UCSD-AML1 (cell line): ENCODE measurements around the gene MMRN1.

Source experiments
- DNase-seq: peaks from one replicate; lab custom pipeline; 2025; ENCODE audit not compliant: unreplicated experiment; lab: John Stamatoyannopoulos, UW

Gene MMRN1

GRCh38 chr4:89894649-89895550, at the start of gene MMRN1:
Gene MMRN1 (plus strand): TSS chr4:89894854. CDS start chr4:89894972, 118 bp downstream.
- DNase-seq = peak; percentile 29

GRCh38 chr4:89847571-89848325, 46.9 kb upstream of the MMRN1 start:
- DNase-seq = no peak

GRCh38 chr4:89855236-89855635, 39.4 kb upstream of the MMRN1 start:
- DNase-seq = no peak

- DNase-seq = no peak
Observed at GRCh38 chr4:89860971-89861370, 33.7 kb upstream of the MMRN1 start.

- no peak for DNase-seq
Observed at GRCh38 chr4:89863533-89863932, 31.1 kb upstream of the MMRN1 start.

GRCh38 chr4:89868276-89868675, 26.4 kb upstream of the MMRN1 start:
- DNase-seq = no peak

GRCh38 chr4:89868999-89869589, 25.6 kb upstream of the MMRN1 start:
- no peak for DNase-seq

GRCh38 chr4:89871211-89871610, 23.4 kb upstream of the MMRN1 start:
- no peak for DNase-seq

GRCh38 chr4:89876548-89876947, 18.1 kb upstream of the MMRN1 start:
- no peak for DNase-seq

GRCh38 chr4:89878611-89879010, 16.0 kb upstream of the MMRN1 start:
- no peak for DNase-seq

GRCh38 chr4:89879215-89879614, 15.4 kb upstream of the MMRN1 start:
- DNase-seq = no peak

- peak; percentile 85 for DNase-seq
Observed at GRCh38 chr4:89889289-89889688, 5.4 kb upstream of the MMRN1 start.

- no peak for DNase-seq
Observed at GRCh38 chr4:89897867-89898266, 3.2 kb downstream of the MMRN1 start.

GRCh38 chr4:89898304-89898716, 3.7 kb downstream of the MMRN1 start:
- peak; percentile 56 for DNase-seq

GRCh38 chr4:89899152-89899551, 4.5 kb downstream of the MMRN1 start:
- DNase-seq = peak; percentile 11

- DNase-seq = no peak
Observed at GRCh38 chr4:89899854-89900253, 5.2 kb downstream of the MMRN1 start.

GRCh38 chr4:89901808-89902431, 7.3 kb downstream of the MMRN1 start:
- DNase-seq = peak; percentile 47

- no peak for DNase-seq
Observed at GRCh38 chr4:89904524-89904923, 9.9 kb downstream of the MMRN1 start.

GRCh38 chr4:89906316-89906715, 11.7 kb downstream of the MMRN1 start:
- DNase-seq = no peak

- no peak for DNase-seq
Observed at GRCh38 chr4:89906777-89907521, 12.3 kb downstream of the MMRN1 start.

- DNase-seq = no peak
Observed at GRCh38 chr4:89909889-89910288, 15.2 kb downstream of the MMRN1 start.
